CD4-positive, alpha-beta T cell treated with Interleukin-15 for 4 hours (primary cell): ENCODE measurements around the gene HCAR3.

Experiments used
- DNase-seq: peaks from one replicate; pipeline ENCODE4 v3.0.0-alpha.2; 2020; ENCODE audit warnings: low spot score

HCAR3 gene

GRCh38 chr12:122669397-122670070 is 47.1 kb downstream of the HCAR3 start:
- no peak for DNase-seq

- DNase-seq: no peak
Measured at GRCh38 chr12:122668268-122668667, 48.3 kb downstream of the HCAR3 start.

GRCh38 chr12:122665759-122666158 is 50.9 kb downstream of the HCAR3 start:
- DNase-seq: no peak

- DNase-seq: no peak
Measured at GRCh38 chr12:122665349-122665748, 51.3 kb downstream of the HCAR3 start.
